Activated naive CD8-positive, alpha-beta T cell (primary cell): ENCODE measurements around the gene NEU4.
"Not testable (repeated sequence)": the region's sequence is repeated elsewhere in the genome, so short reads cannot be mapped to it uniquely, and the experiment has no call there.

Experiments used
- H3K27ac Mint-ChIP-seq: one replicate; pipeline ENCODE4 v1.8.0; 2021; ENCODE audit warnings: mixed read lengths
- H3K27me3 Mint-ChIP-seq: one replicate; pipeline ENCODE4 v1.8.0; 2021; ENCODE audit warnings: mixed read lengths
- H3K36me3 Mint-ChIP-seq: one replicate; pipeline ENCODE4 v1.8.0; 2021; ENCODE audit warnings: mixed read lengths
- H3K4me1 Mint-ChIP-seq: one replicate; pipeline ENCODE4 v1.8.0; 2021; ENCODE audit warnings: low read depth, mixed read lengths
- H3K4me3 Mint-ChIP-seq: one replicate; pipeline ENCODE4 v1.8.0; 2021; ENCODE audit warnings: mild to moderate bottlenecking, mixed read lengths
- H3K9me3 Mint-ChIP-seq: one replicate; pipeline ENCODE4 v1.8.0; 2021; ENCODE audit warnings: low read depth, mixed read lengths

Gene NEU4

GRCh38 chr2:241802421-241803318 is 6.3 kb upstream of the NEU4 start:
- no peak overlapping the region for H3K4me3 Mint-ChIP-seq
- H3K27ac Mint-ChIP-seq: no peak overlapping the region
- H3K27me3 Mint-ChIP-seq: no peaks in the 10 kb centered on the region

GRCh38 chr2:241803387-241804325 is 5.3 kb upstream of the NEU4 start:
- Mint-ChIP-seq H3K4me3 (peak overlapping the region; percentile 32), H3K27me3 (peaks cover 2% of the 10 kb centered on the region), H3K4me1 (peaks cover 7% of the 10 kb centered on the region), H3K9me3 (no peaks in the 10 kb centered on the region), H3K27ac (no peak overlapping the region), H3K36me3 (no peaks in the 10 kb centered on the region)

More at GRCh38 chr2:241802421-241803318, 6.3 kb upstream of the NEU4 start:
- Mint-ChIP-seq H3K36me3 (no peaks in the 10 kb centered on the region), H3K4me1 (peaks cover 7% of the 10 kb centered on the region), H3K9me3 (no peaks in the 10 kb centered on the region)

- Mint-ChIP-seq H3K36me3 (no peaks in the 10 kb centered on the region), H3K27me3 (peaks cover 4% of the 10 kb centered on the region), H3K4me1 (peaks cover 7% of the 10 kb centered on the region), H3K27ac (no peak overlapping the region), H3K4me3 (peak overlapping the region; percentile 38), H3K9me3 (no peaks in the 10 kb centered on the region)
Measured at GRCh38 chr2:241804326-241805229, 4.4 kb upstream of the NEU4 start.

- H3K27me3 Mint-ChIP-seq, H3K36me3 Mint-ChIP-seq, H3K4me3 Mint-ChIP-seq, H3K4me1 Mint-ChIP-seq, H3K9me3 Mint-ChIP-seq, H3K27ac Mint-ChIP-seq: not testable (repeated sequence)
Measured at GRCh38 chr2:241806217-241806616, 2.8 kb upstream of the NEU4 start.

- H3K4me3 Mint-ChIP-seq: no peak overlapping the region
- H3K27me3 Mint-ChIP-seq: peaks cover 4% of the 10 kb centered on the region
- no peak overlapping the region for H3K27ac Mint-ChIP-seq
- H3K36me3 Mint-ChIP-seq: no peaks in the 10 kb centered on the region
- H3K4me1 Mint-ChIP-seq: peaks cover 7% of the 10 kb centered on the region
- H3K9me3 Mint-ChIP-seq: no peaks in the 10 kb centered on the region
Measured at GRCh38 chr2:241808051-241808720, 807 bp upstream of the NEU4 start.

GRCh38 chr2:241809383-241810306 is 652 bp downstream of the NEU4 start:
- Mint-ChIP-seq H3K4me3 (no peak overlapping the region), H3K4me1 (peaks cover 3% of the 10 kb centered on the region), H3K27ac (no peak overlapping the region), H3K36me3 (no peaks in the 10 kb centered on the region), H3K27me3 (peaks cover 4% of the 10 kb centered on the region), H3K9me3 (no peaks in the 10 kb centered on the region)

GRCh38 chr2:241810307-241811200 is 1.6 kb downstream of the NEU4 start:
- no peaks in the 10 kb centered on the region for H3K36me3 Mint-ChIP-seq
- no peak overlapping the region for H3K4me3 Mint-ChIP-seq
- H3K4me1 Mint-ChIP-seq: no peaks in the 10 kb centered on the region
- no peaks in the 10 kb centered on the region for H3K9me3 Mint-ChIP-seq
- H3K27me3 Mint-ChIP-seq: peaks cover 4% of the 10 kb centered on the region
- no peak overlapping the region for H3K27ac Mint-ChIP-seq

- H3K4me1 Mint-ChIP-seq: no peaks in the 10 kb centered on the region
- no peak overlapping the region for H3K27ac Mint-ChIP-seq
- H3K4me3 Mint-ChIP-seq: no peak overlapping the region
- peaks cover 4% of the 10 kb centered on the region for H3K27me3 Mint-ChIP-seq
- no peaks in the 10 kb centered on the region for H3K36me3 Mint-ChIP-seq
- H3K9me3 Mint-ChIP-seq: no peaks in the 10 kb centered on the region
Measured at GRCh38 chr2:241811201-241811951, 2.4 kb downstream of the NEU4 start.

- Mint-ChIP-seq H3K4me3 (no peak overlapping the region), H3K4me1 (no peaks in the 10 kb centered on the region), H3K27ac (no peak overlapping the region), H3K9me3 (no peaks in the 10 kb centered on the region), H3K36me3 (no peaks in the 10 kb centered on the region), H3K27me3 (peaks cover 4% of the 10 kb centered on the region)
Measured at GRCh38 chr2:241811952-241812729, 3.1 kb downstream of the NEU4 start.

GRCh38 chr2:241812730-241813643 is 4.0 kb downstream of the NEU4 start:
- Mint-ChIP-seq H3K4me3 (no peak overlapping the region), H3K27ac (no peak overlapping the region), H3K36me3 (no peaks in the 10 kb centered on the region), H3K4me1 (no peaks in the 10 kb centered on the region), H3K27me3 (peaks cover 4% of the 10 kb centered on the region), H3K9me3 (no peaks in the 10 kb centered on the region)
